ENCODE data around the gene IGF1R.

Gene IGF1R

DNA sequence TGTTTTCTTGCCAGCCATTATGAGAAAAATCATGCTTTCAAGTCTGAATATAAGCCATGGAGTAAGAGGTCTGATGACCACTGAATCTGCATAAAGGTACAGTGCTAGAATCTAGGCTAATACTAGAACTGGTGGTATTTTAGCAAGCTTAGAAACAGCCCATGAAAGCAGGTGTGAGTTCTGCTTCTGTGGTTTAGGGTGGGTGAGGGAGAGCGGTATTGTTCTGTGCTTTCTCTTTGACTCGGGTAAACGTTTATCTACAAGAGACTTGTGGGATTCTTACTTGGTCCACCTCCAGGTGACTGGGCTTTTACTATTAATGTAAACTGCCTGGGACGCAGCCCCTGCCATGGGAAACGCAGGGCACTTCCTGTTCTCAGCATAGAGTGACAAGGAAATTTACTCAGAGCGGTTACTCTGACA lies 304.1 kb downstream of the IGF1R start:
- DNase-seq, result no peak
- Mint-ChIP-seq H3K4me1 (ENCODE audit: low read depth) (peaks cover 24% of the 10 kb centered on the region), H3K4me3 (peak overlapping the region; percentile 9), H3K9me3 (no peaks in the 10 kb centered on the region), H3K27ac (peak overlapping the region; percentile 89), H3K36me3 (ENCODE audit: low read depth) (peaks cover 61% of the 10 kb centered on the region), H3K27me3 (no peaks in the 10 kb centered on the region)

DNA sequence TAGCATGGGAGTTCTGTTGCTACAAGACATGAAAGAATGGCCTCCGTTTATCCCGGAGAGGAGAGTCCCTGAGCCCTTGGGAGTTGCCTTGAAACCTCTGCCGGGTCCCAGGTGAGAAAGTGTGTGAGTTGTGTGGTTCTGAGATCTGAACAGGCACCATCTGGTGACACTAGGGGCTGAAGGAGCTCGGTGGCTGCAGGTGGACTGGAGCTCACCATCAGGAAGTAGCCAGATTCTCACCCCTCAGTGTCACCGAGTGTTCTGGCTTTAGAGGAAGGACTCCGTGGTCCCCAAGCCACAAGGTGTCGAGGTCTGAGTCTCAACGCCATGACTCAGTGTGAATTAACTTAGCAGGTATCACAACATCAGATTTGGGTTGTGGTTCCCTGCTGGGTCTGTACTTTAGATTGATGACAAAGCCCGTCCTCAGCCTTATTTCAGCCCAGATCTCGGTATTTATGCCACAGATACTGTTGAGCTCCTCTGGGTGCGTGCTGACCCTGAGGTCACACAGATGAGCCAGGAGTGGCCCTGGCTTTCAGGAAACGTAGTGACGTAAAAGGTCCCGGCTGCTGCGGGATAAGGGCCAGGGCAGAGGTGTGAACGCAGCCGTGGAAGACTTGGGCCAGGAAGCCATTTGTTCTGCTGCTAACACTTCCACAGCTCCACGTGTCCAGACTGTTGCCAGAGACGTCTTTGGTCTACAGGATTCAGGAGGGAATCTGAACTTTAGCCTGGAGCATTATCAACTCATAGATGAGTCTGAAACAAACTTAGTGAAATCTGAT lies 304.9 kb downstream of the IGF1R start:
- H3K4me3 Mint-ChIP-seq, result no peak overlapping the region
- DNase-seq, result no peak
- H3K4me1 Mint-ChIP-seq (ENCODE audit: low read depth), result peaks cover 24% of the 10 kb centered on the region
- H3K9me3 Mint-ChIP-seq, result no peaks in the 10 kb centered on the region
- H3K27me3 Mint-ChIP-seq, result no peaks in the 10 kb centered on the region
- peaks cover 69% of the 10 kb centered on the region for H3K36me3 Mint-ChIP-seq (ENCODE audit: low read depth)
- peak overlapping the region; percentile 89 for H3K27ac Mint-ChIP-seq

DNA sequence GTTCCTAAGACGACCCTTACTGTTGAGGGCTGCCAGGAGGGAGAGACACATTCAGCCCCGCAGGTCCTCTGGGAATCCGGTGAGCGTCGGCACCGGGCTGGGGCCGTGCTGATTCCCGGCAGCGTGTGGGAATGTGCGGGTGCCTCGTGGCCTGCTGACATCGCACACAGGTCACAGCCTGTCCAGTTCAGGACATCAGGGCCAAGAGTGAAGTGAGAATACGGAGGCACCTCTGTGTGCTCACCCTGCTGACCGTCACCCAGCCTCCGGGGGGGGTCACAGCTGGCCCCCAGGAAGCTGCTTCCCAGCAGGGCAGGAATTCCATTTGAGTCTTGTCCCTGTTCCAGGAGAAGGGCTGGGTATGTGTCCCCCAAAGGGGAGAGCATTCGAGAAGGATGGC lies 305.6 kb downstream of the IGF1R start:
- H3K4me3 Mint-ChIP-seq, result no peak overlapping the region
- no peak overlapping the region for H3K27ac Mint-ChIP-seq

DNA sequence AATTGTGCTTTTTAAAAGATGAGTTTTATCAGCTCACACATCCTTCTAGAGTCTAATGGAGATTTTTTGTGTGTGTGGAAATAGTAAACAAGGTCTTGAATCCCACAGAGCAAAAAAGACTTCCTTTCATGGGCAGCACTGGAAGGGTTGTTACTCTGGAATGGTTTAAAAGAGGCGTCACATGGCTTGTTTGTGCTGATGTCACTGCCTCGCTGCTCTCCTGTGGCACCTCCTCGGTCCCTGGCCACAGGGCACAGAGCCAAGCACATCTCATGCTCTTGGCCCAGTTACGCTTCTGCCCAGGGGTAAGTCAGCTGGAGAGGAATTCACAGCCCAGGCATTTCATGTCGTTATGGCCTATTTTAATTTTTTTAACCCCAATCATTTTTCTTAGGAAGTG lies 306.1 kb downstream of the IGF1R start:
- no peak for DNase-seq
- H3K4me1 Mint-ChIP-seq (ENCODE audit: low read depth), result peaks cover 24% of the 10 kb centered on the region
- H3K4me3 Mint-ChIP-seq, result no peak overlapping the region
- no peaks in the 10 kb centered on the region for H3K27me3 Mint-ChIP-seq
- H3K9me3 Mint-ChIP-seq, result no peaks in the 10 kb centered on the region
- H3K36me3 Mint-ChIP-seq (ENCODE audit: low read depth), result peaks cover 71% of the 10 kb centered on the region
- H3K27ac Mint-ChIP-seq, result no peak overlapping the region

More for the DNA sequence above, 305.6 kb downstream of the IGF1R start:
- Mint-ChIP-seq H3K27me3 (no peaks in the 10 kb centered on the region), H3K9me3 (no peaks in the 10 kb centered on the region), H3K36me3 (ENCODE audit: low read depth) (peaks cover 70% of the 10 kb centered on the region), H3K4me1 (ENCODE audit: low read depth) (peaks cover 24% of the 10 kb centered on the region)
- DNase-seq, result no peak

DNA sequence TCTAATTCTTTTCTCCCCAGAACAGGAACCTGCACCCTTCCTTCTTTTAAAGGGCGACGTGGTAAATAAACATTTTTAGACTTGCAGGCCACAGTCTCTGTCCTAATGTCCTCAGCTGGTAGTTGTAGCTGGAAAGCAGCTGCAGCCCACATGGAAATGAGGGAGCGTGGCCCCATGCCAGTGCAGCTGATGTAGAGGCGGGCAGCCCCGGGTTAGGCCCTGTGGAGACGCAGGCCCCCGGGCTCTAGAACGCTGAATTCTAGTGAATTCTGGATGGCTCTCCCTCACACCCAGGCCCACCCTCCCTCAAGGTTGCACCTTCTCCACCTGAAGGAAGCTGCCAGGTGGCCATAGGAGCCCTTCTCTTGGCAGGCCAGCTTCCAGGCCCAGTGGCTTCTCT lies 307.0 kb downstream of the IGF1R start:
- Mint-ChIP-seq H3K36me3 (ENCODE audit: low read depth) (peaks cover 72% of the 10 kb centered on the region), H3K9me3 (no peaks in the 10 kb centered on the region), H3K4me1 (ENCODE audit: low read depth) (peaks cover 24% of the 10 kb centered on the region), H3K27ac (no peak overlapping the region), H3K27me3 (no peaks in the 10 kb centered on the region), H3K4me3 (no peak overlapping the region)
- no peak for DNase-seq

DNA sequence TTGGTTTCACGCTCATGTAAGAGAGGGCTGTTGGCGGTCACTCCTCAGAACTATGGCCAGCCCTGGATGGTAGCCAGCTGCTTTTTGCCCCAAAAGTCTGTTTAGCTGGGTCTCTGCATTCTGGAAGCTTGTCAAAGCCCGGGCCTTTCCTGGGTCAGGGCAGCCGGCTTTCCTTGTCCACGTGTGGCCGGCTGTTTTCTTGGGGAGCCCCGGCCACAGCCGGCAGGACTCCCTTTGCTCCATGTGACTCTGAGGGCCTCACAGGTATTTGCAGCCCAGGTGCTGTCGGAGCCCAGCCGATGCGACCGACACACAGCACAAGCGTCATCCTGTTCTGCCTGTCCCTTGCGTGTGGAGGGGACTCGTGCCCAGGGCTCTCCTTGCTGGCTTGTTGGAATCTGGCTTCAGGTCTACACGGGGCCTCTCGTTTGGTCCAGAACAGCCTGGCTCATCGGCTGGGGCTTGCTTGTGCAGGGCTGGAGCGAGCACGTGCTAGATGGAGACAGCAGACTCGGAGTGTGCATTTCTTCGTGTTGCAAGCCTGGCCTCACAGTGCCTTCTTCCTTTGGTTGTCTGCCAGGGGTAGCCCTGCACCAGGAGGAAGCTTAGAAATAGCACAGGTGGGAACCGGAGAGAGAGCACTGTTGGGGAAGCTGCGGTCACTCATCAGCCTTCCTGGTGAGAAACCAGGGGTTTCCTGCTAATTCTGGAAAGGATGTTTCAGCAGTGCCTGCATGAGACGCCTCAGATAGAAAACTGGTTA lies 307.8 kb downstream of the IGF1R start:
- Mint-ChIP-seq H3K9me3 (peaks cover 4% of the 10 kb centered on the region), H3K4me3 (no peak overlapping the region), H3K4me1 (ENCODE audit: low read depth) (peaks cover 24% of the 10 kb centered on the region), H3K27ac (no peak overlapping the region), H3K36me3 (ENCODE audit: low read depth) (peaks cover 72% of the 10 kb centered on the region), H3K27me3 (no peaks in the 10 kb centered on the region)
- DNase-seq, result no peak

DNA sequence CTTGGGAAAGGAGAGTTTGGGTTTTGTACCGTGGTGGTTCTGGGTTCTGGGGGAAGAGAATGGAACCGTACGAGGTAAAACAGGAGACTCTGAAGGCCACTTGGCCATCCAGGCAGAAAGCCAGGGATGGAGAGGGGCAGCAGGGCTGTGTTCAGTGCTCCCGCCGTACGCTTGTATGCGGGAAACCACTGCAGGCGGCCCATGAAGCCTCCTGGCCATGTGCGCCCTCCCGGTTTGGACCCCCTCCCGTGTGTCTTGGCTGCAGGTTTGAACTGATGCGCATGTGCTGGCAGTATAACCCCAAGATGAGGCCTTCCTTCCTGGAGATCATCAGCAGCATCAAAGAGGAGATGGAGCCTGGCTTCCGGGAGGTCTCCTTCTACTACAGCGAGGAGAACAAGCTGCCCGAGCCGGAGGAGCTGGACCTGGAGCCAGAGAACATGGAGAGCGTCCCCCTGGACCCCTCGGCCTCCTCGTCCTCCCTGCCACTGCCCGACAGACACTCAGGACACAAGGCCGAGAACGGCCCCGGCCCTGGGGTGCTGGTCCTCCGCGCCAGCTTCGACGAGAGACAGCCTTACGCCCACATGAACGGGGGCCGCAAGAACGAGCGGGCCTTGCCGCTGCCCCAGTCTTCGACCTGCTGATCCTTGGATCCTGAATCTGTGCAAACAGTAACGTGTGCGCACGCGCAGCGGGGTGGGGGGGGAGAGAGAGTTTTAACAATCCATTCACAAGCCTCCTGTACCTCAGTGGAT lies 308.6 kb downstream of the IGF1R start:
- H3K36me3 Mint-ChIP-seq (ENCODE audit: low read depth), result peaks cover 72% of the 10 kb centered on the region
- no peaks in the 10 kb centered on the region for H3K27me3 Mint-ChIP-seq
- peak overlapping the region; percentile 52 for H3K27ac Mint-ChIP-seq
- peaks cover 11% of the 10 kb centered on the region for H3K9me3 Mint-ChIP-seq
- no peak overlapping the region for H3K4me3 Mint-ChIP-seq
- DNase-seq, result no peak
- peaks cover 18% of the 10 kb centered on the region for H3K4me1 Mint-ChIP-seq (ENCODE audit: low read depth)

DNA sequence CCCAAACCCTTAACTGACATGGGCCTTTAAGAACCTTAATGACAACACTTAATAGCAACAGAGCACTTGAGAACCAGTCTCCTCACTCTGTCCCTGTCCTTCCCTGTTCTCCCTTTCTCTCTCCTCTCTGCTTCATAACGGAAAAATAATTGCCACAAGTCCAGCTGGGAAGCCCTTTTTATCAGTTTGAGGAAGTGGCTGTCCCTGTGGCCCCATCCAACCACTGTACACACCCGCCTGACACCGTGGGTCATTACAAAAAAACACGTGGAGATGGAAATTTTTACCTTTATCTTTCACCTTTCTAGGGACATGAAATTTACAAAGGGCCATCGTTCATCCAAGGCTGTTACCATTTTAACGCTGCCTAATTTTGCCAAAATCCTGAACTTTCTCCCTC lies 309.3 kb downstream of the IGF1R start:
- Mint-ChIP-seq H3K4me1 (ENCODE audit: low read depth) (peaks cover 12% of the 10 kb centered on the region), H3K27ac (no peak overlapping the region), H3K4me3 (no peak overlapping the region), H3K27me3 (no peaks in the 10 kb centered on the region), H3K36me3 (ENCODE audit: low read depth) (peaks cover 72% of the 10 kb centered on the region), H3K9me3 (peaks cover 16% of the 10 kb centered on the region)
- DNase-seq, result no peak

DNA sequence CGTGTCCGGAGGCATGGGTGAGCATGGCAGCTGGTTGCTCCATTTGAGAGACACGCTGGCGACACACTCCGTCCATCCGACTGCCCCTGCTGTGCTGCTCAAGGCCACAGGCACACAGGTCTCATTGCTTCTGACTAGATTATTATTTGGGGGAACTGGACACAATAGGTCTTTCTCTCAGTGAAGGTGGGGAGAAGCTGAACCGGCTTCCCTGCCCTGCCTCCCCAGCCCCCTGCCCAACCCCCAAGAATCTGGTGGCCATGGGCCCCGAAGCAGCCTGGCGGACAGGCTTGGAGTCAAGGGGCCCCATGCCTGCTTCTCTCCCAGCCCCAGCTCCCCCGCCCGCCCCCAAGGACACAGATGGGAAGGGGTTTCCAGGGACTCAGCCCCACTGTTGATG lies 309.7 kb downstream of the IGF1R start:
- Mint-ChIP-seq H3K27ac (no peak overlapping the region), H3K9me3 (peaks cover 16% of the 10 kb centered on the region), H3K27me3 (no peaks in the 10 kb centered on the region), H3K36me3 (ENCODE audit: low read depth) (peaks cover 76% of the 10 kb centered on the region), H3K4me3 (no peak overlapping the region), H3K4me1 (ENCODE audit: low read depth) (peaks cover 7% of the 10 kb centered on the region)
- no peak for DNase-seq

DNA sequence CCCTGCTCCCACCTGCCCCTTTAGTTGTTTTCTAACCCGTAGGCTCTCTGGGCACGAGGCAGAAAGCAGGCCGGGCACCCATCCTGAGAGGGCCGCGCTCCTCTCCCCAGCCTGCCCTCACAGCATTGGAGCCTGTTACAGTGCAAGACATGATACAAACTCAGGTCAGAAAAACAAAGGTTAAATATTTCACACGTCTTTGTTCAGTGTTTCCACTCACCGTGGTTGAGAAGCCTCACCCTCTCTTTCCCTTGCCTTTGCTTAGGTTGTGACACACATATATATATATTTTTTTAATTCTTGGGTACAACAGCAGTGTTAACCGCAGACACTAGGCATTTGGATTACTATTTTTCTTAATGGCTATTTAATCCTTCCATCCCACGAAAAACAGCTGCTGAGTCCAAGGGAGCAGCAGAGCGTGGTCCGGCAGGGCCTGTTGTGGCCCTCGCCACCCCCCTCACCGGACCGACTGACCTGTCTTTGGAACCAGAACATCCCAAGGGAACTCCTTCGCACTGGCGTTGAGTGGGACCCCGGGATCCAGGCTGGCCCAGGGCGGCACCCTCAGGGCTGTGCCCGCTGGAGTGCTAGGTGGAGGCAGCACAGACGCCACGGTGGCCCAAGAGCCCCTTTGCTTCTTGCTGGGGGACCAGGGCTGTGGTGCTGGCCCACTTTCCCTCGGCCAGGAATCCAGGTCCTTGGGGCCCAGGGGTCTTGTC lies 310.7 kb downstream of the IGF1R start:
- H3K36me3 Mint-ChIP-seq (ENCODE audit: low read depth), result peaks cover 75% of the 10 kb centered on the region
- H3K27me3 Mint-ChIP-seq, result no peaks in the 10 kb centered on the region

DNA sequence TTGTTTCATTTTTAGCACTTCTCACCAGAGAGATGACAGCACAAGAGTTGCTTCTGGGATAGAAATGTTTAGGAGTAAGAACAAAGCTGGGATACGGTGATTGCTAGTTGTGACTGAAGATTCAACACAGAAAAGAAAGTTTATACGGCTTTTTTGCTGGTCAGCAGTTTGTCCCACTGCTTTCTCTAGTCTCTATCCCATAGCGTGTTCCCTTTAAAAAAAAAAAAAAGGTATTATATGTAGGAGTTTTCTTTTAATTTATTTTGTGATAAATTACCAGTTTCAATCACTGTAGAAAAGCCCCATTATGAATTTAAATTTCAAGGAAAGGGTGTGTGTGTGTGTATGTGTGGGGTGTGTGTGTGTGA lies 311.3 kb downstream of the IGF1R start:
- H3K4me3 Mint-ChIP-seq, result no peak overlapping the region
- H3K4me1 Mint-ChIP-seq (ENCODE audit: low read depth), result no peaks in the 10 kb centered on the region
- peaks cover 75% of the 10 kb centered on the region for H3K36me3 Mint-ChIP-seq (ENCODE audit: low read depth)
- H3K27ac Mint-ChIP-seq, result no peak overlapping the region
- peaks cover 16% of the 10 kb centered on the region for H3K9me3 Mint-ChIP-seq
- no peak for DNase-seq
- H3K27me3 Mint-ChIP-seq, result no peaks in the 10 kb centered on the region

More for the DNA sequence above, 310.7 kb downstream of the IGF1R start:
- peaks cover 16% of the 10 kb centered on the region for H3K9me3 Mint-ChIP-seq
- H3K27ac Mint-ChIP-seq, result no peak overlapping the region
- H3K4me1 Mint-ChIP-seq (ENCODE audit: low read depth), result no peaks in the 10 kb centered on the region
- no peak overlapping the region for H3K4me3 Mint-ChIP-seq
- no peak for DNase-seq

DNA sequence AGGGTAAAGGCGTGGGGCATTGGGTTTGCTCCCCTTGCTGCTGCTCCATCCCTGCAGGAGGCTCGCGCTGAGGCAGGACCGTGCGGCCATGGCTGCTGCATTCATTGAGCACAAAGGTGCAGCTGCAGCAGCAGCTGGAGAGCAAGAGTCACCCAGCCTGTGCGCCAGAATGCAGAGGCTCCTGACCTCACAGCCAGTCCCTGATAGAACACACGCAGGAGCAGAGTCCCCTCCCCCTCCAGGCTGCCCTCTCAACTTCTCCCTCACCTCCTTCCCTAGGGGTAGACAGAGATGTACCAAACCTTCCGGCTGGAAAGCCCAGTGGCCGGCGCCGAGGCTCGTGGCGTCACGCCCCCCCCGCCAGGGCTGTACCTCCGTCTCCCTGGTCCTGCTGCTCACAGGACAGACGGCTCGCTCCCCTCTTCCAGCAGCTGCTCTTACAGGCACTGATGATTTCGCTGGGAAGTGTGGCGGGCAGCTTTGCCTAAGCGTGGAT lies 312.3 kb downstream of the IGF1R start:
- Mint-ChIP-seq H3K9me3 (peaks cover 16% of the 10 kb centered on the region), H3K27me3 (no peaks in the 10 kb centered on the region), H3K4me3 (no peak overlapping the region), H3K36me3 (ENCODE audit: low read depth) (peaks cover 75% of the 10 kb centered on the region), H3K27ac (no peak overlapping the region), H3K4me1 (ENCODE audit: low read depth) (no peaks in the 10 kb centered on the region)
- DNase-seq, result no peak

DNA sequence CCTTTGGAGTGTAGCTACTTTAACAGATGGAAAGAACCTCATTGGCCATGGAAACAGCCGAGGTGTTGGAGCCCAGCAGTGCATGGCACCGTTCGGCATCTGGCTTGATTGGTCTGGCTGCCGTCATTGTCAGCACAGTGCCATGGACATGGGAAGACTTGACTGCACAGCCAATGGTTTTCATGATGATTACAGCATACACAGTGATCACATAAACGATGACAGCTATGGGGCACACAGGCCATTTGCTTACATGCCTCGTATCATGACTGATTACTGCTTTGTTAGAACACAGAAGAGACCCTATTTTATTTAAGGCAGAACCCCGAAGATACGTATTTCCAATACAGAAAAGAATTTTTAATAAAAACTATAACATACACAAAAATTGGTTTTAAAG lies 315.1 kb downstream of the IGF1R start:
- H3K36me3 Mint-ChIP-seq (ENCODE audit: low read depth), result peaks cover 54% of the 10 kb centered on the region
- H3K4me1 Mint-ChIP-seq (ENCODE audit: low read depth), result no peaks in the 10 kb centered on the region
- peaks cover 16% of the 10 kb centered on the region for H3K9me3 Mint-ChIP-seq
- H3K27ac Mint-ChIP-seq, result no peak overlapping the region
- DNase-seq, result no peak
- H3K4me3 Mint-ChIP-seq, result no peak overlapping the region
- no peaks in the 10 kb centered on the region for H3K27me3 Mint-ChIP-seq

Data from activated T-cell treated with anti-CD3 and anti-CD28 coated beads, Interleukin-2, amount 50 U/mL, for 24 hours (primary cell).